ENCODE results near the gene LINC00305.

The LINC00305 gene

GRCh38 chr18:64082054-64082453 is 66.8 kb downstream of the LINC00305 start:
- no peak overlapping the region for H3K4me2 ChIP-seq (ENCODE audit: insufficient read depth, low read length, poor library complexity, severe bottlenecking)
- no peaks in the 10 kb centered on the region for H3K79me1 ChIP-seq (ENCODE audit: low read depth, low read length)
- H3K9ac ChIP-seq (ENCODE audit: low read depth, low read length, poor library complexity), result no peak overlapping the region
- H2BK15ac ChIP-seq (ENCODE audit: low read length), result no peak overlapping the region
- H2AK5ac ChIP-seq (ENCODE audit: low read depth, low read length), result no peak overlapping the region
- H3K4me1 ChIP-seq (ENCODE audit: control insufficient read depth in 2 of 2, insufficient read depth in 1 of 2, low read depth in 1 of 2, low read length in 2 of 2), result no peaks in the 10 kb centered on the region
- H3K36me3 ChIP-seq (replicated peaks in 1 of 2; ENCODE audit: control insufficient read depth in 2 of 2, insufficient read depth in 2 of 2, low read length in 2 of 2), result no peaks in the 10 kb centered on the region
- DNase-seq (ENCODE audit: low spot score), result no peak
- H3K4ac ChIP-seq (ENCODE audit: low read length), result no peak overlapping the region
- H3K4me3 ChIP-seq (ENCODE audit: low read length in 2 of 2), result no peak overlapping the region
- H2BK12ac ChIP-seq (ENCODE audit: low read length), result no peak overlapping the region
- H3K18ac ChIP-seq (ENCODE audit: low read length), result no peak overlapping the region
- H2BK120ac ChIP-seq (ENCODE audit: low read depth, low read length), result no peak overlapping the region
- no peak overlapping the region for H4K8ac ChIP-seq (ENCODE audit: low read depth, low read length)
- no peak overlapping the region for H3K27ac ChIP-seq (replicated peaks; ENCODE audit: low read length)
- no peak overlapping the region for H3K14ac ChIP-seq (ENCODE audit: low read length)
- no peaks in the 10 kb centered on the region for H3K9me3 ChIP-seq (replicated peaks in 1 of 2; ENCODE audit: control insufficient read depth in 2 of 2, insufficient read depth in 1 of 2, low read depth in 1 of 2, low read length in 2 of 2)
- no peak overlapping the region for H2AFZ ChIP-seq (ENCODE audit: low read length)
- no peak overlapping the region for H3K23ac ChIP-seq (ENCODE audit: low read depth, low read length, poor library complexity)
- no peak overlapping the region for H2BK5ac ChIP-seq (ENCODE audit: low read length)
- no peaks in the 10 kb centered on the region for H3K27me3 ChIP-seq (ENCODE audit: control insufficient read depth in 3 of 3, insufficient read depth in 3 of 3, low read depth in 1 of 3, low read length in 3 of 3)
- WGBS, 2 donors (ENCODE audit: extremely low coverage in 2 of 2, insufficient read length in 2 of 2, insufficient replicate concordance in 1 of 2), result no CpG with 5 or more reads among the region's 1 CpG
- H4K91ac ChIP-seq (ENCODE audit: low read depth, low read length, poor library complexity), result no peak overlapping the region

DNA sequence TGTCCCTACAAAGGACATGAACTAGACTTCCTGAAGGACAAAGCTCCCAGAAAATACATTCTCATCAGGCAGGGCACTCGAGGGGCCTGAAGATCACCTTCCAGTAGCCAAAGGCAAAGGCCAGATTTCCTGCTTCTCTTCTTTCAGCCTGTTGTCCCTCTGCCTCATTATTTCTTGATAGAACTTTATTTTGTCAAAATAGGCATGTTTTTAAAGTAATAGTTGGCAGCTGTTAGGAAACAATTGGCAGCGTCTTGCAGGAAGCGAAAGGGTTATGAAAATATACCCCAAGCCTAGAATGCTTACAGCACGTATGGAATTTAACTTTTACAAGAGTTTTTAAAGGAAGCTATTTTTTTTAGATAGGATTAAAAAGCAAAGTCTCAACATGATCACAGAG is 74.9 kb downstream of the LINC00305 start:
- Histone ChIP-seq H2BK12ac (ENCODE audit: low read length) (no peak overlapping the region), H3K9me3 (replicated peaks in 1 of 2; ENCODE audit: control insufficient read depth in 2 of 2, insufficient read depth in 1 of 2, low read depth in 1 of 2, low read length in 2 of 2) (peaks cover 0 to 5% of the 10 kb centered on the region in 2 donors), H3K23ac (ENCODE audit: low read depth, low read length, poor library complexity) (no peak overlapping the region), H3K27ac (replicated peaks; ENCODE audit: low read length) (no peak overlapping the region), H4K8ac (ENCODE audit: low read depth, low read length) (no peak overlapping the region), H3K4me2 (ENCODE audit: insufficient read depth, low read length, poor library complexity, severe bottlenecking) (no peak overlapping the region), H3K4ac (ENCODE audit: low read length) (no peak overlapping the region), H3K9ac (ENCODE audit: low read depth, low read length, poor library complexity) (no peak overlapping the region), H3K4me3 (ENCODE audit: low read length in 2 of 2) (no peak overlapping the region), H2BK120ac (ENCODE audit: low read depth, low read length) (no peak overlapping the region), H3K27me3 (ENCODE audit: control insufficient read depth in 3 of 3, insufficient read depth in 3 of 3, low read depth in 1 of 3, low read length in 3 of 3) (no peaks in the 10 kb centered on the region), H2AK5ac (ENCODE audit: low read depth, low read length) (no peak overlapping the region), H3K18ac (ENCODE audit: low read length) (no peak overlapping the region), H3K4me1 (ENCODE audit: control insufficient read depth in 2 of 2, insufficient read depth in 1 of 2, low read depth in 1 of 2, low read length in 2 of 2) (no peaks in the 10 kb centered on the region), H2AFZ (ENCODE audit: low read length) (no peak overlapping the region), H3K36me3 (replicated peaks in 1 of 2; ENCODE audit: control insufficient read depth in 2 of 2, insufficient read depth in 2 of 2, low read length in 2 of 2) (no peaks in the 10 kb centered on the region), H4K91ac (ENCODE audit: low read depth, low read length, poor library complexity) (no peak overlapping the region), H2BK15ac (ENCODE audit: low read length) (no peak overlapping the region), H2BK5ac (ENCODE audit: low read length) (no peak overlapping the region), H3K79me1 (ENCODE audit: low read depth, low read length) (no peaks in the 10 kb centered on the region), H3K14ac (ENCODE audit: low read length) (no peak overlapping the region)
- no CpG with 5 or more reads among the region's 4 CpGs for WGBS, 2 donors (ENCODE audit: extremely low coverage in 2 of 2, insufficient read length in 2 of 2, insufficient replicate concordance in 1 of 2)
- DNase-seq (ENCODE audit: low spot score), result no peak

GRCh38 chr18:64055019-64055418 is 93.9 kb downstream of the LINC00305 start:
- Histone ChIP-seq H2BK12ac (ENCODE audit: low read length) (no peak overlapping the region), H2BK15ac (ENCODE audit: low read length) (no peak overlapping the region), H3K4me3 (ENCODE audit: low read length in 2 of 2) (no peak overlapping the region), H3K23ac (ENCODE audit: low read depth, low read length, poor library complexity) (no peak overlapping the region), H4K91ac (ENCODE audit: low read depth, low read length, poor library complexity) (no peak overlapping the region), H3K79me1 (ENCODE audit: low read depth, low read length) (no peaks in the 10 kb centered on the region), H2AK5ac (ENCODE audit: low read depth, low read length) (no peak overlapping the region), H3K27me3 (ENCODE audit: control insufficient read depth in 3 of 3, insufficient read depth in 3 of 3, low read depth in 1 of 3, low read length in 3 of 3) (no peaks in the 10 kb centered on the region), H3K14ac (ENCODE audit: low read length) (no peak overlapping the region), H2BK120ac (ENCODE audit: low read depth, low read length) (no peak overlapping the region), H3K18ac (ENCODE audit: low read length) (no peak overlapping the region), H3K4me1 (ENCODE audit: control insufficient read depth in 2 of 2, insufficient read depth in 1 of 2, low read depth in 1 of 2, low read length in 2 of 2) (no peaks in the 10 kb centered on the region), H3K4me2 (ENCODE audit: insufficient read depth, low read length, poor library complexity, severe bottlenecking) (no peak overlapping the region), H2BK5ac (ENCODE audit: low read length) (no peak overlapping the region), H2AFZ (ENCODE audit: low read length) (no peak overlapping the region), H4K8ac (ENCODE audit: low read depth, low read length) (no peak overlapping the region), H3K4ac (ENCODE audit: low read length) (no peak overlapping the region), H3K9me3 (replicated peaks in 1 of 2; ENCODE audit: control insufficient read depth in 2 of 2, insufficient read depth in 1 of 2, low read depth in 1 of 2, low read length in 2 of 2) (peaks cover 0 to 2% of the 10 kb centered on the region in 2 donors), H3K9ac (ENCODE audit: low read depth, low read length, poor library complexity) (no peak overlapping the region), H3K36me3 (replicated peaks in 1 of 2; ENCODE audit: control insufficient read depth in 2 of 2, insufficient read depth in 2 of 2, low read length in 2 of 2) (no peaks in the 10 kb centered on the region), H3K27ac (replicated peaks; ENCODE audit: low read length) (no peak overlapping the region)
- no CpG with 5 or more reads among the region's 3 CpGs for WGBS, 2 donors (ENCODE audit: extremely low coverage in 2 of 2, insufficient read length in 2 of 2, insufficient replicate concordance in 1 of 2)
- DNase-seq (ENCODE audit: low spot score), result no peak

DNA sequence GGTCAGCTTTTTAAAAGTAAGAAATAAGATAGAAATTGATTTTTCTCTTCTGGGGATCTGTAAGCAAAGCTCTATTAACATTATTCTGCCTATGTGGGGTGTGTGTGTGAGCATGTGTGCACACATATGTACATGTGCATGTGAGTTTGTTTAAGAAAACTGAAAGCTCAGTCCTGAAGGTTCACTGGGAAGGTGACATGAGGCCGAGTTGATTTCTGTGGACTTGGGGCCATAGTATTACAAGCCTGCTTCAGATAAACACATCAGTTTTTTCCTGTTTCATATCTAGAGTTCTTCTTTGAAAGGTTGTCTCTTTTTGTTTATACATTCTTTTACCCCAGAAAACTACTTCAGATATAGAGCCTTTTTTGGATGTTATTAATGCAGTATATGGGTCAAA is 95.6 kb downstream of the LINC00305 start:
- H3K4me3 ChIP-seq (ENCODE audit: low read length in 2 of 2), result no peak overlapping the region
- no peak overlapping the region for H2AK5ac ChIP-seq (ENCODE audit: low read depth, low read length)
- H3K27me3 ChIP-seq (ENCODE audit: control insufficient read depth in 3 of 3, insufficient read depth in 3 of 3, low read depth in 1 of 3, low read length in 3 of 3), result no peaks in the 10 kb centered on the region
- H3K36me3 ChIP-seq (replicated peaks in 1 of 2; ENCODE audit: control insufficient read depth in 2 of 2, insufficient read depth in 2 of 2, low read length in 2 of 2), result no peaks in the 10 kb centered on the region
- no peak overlapping the region for H2BK5ac ChIP-seq (ENCODE audit: low read length)
- no peak overlapping the region for H2AFZ ChIP-seq (ENCODE audit: low read length)
- no peak overlapping the region for H3K18ac ChIP-seq (ENCODE audit: low read length)
- no peak overlapping the region for H4K91ac ChIP-seq (ENCODE audit: low read depth, low read length, poor library complexity)
- H3K23ac ChIP-seq (ENCODE audit: low read depth, low read length, poor library complexity), result no peak overlapping the region
- no peak overlapping the region for H4K8ac ChIP-seq (ENCODE audit: low read depth, low read length)
- no peak for DNase-seq (ENCODE audit: low spot score)
- H3K27ac ChIP-seq (replicated peaks; ENCODE audit: low read length), result no peak overlapping the region
- no peaks in the 10 kb centered on the region for H3K4me1 ChIP-seq (ENCODE audit: control insufficient read depth in 2 of 2, insufficient read depth in 1 of 2, low read depth in 1 of 2, low read length in 2 of 2)
- H3K14ac ChIP-seq (ENCODE audit: low read length), result no peak overlapping the region
- H3K9me3 ChIP-seq (replicated peaks in 1 of 2; ENCODE audit: control insufficient read depth in 2 of 2, insufficient read depth in 1 of 2, low read depth in 1 of 2, low read length in 2 of 2), result peaks cover 0 to 2% of the 10 kb centered on the region in 2 donors
- H3K4me2 ChIP-seq (ENCODE audit: insufficient read depth, low read length, poor library complexity, severe bottlenecking), result no peak overlapping the region
- no peak overlapping the region for H2BK120ac ChIP-seq (ENCODE audit: low read depth, low read length)
- no peak overlapping the region for H3K4ac ChIP-seq (ENCODE audit: low read length)
- no peaks in the 10 kb centered on the region for H3K79me1 ChIP-seq (ENCODE audit: low read depth, low read length)
- no peak overlapping the region for H2BK12ac ChIP-seq (ENCODE audit: low read length)
- no peak overlapping the region for H2BK15ac ChIP-seq (ENCODE audit: low read length)
- WGBS, 2 donors (ENCODE audit: extremely low coverage in 2 of 2, insufficient read length in 2 of 2, insufficient replicate concordance in 1 of 2), result no CpG with 5 or more reads among the region's 1 CpG
- no peak overlapping the region for H3K9ac ChIP-seq (ENCODE audit: low read depth, low read length, poor library complexity)
